ENCODE measurements around the gene SUCNR1. TPM values are rescaled to one million over a fixed set of nuclear protein-coding genes. Genes with fewer than 3 reads are reported as not detected.
"Not testable (repeated sequence)": the region's sequence is repeated elsewhere in the genome, so short reads cannot be mapped to it uniquely, and the experiment has no call there.

The SUCNR1 gene
- total RNA-seq, 1 experiment from 2014 or later = not detected

- peak overlapping the region in 1 of 2 experiments; percentile 21; a peak in 2 of 4 replicates for H3K4me3 ChIP-seq (ENCODE audit: low read depth in 2 of 2, low read length in 2 of 2)
- H3K4me1 ChIP-seq (ENCODE audit: control insufficient read depth, insufficient read depth, low read length) = no peaks in the 10 kb centered on the region
- no TSS peak for BruUV-seq (replicated peaks)
- no peak for TF ChIP-seq SIN3A (IDR thresholded peaks at IDR 0.05; ENCODE audit: borderline replicate concordance, insufficient read depth, low read depth, low read length)
- no peak for TF ChIP-seq TCF7L2 (IDR thresholded peaks at IDR 0.05; ENCODE audit: low read depth, low read length)
- TF ChIP-seq REST (IDR thresholded peaks at IDR 0.05; ENCODE audit: insufficient read depth in 1 of 2, low read depth in 2 of 2, low read length in 1 of 2) = no peak
- TF ChIP-seq POLR2AphosphoS5 (IDR thresholded peaks at IDR 0.05; ENCODE audit: low read depth, low read length) = no peak
- TF ChIP-seq CTCF (IDR thresholded peaks at IDR 0.05) = no peak
- ATAC-seq (peak; percentile 68; the same call in 1 of the 2 replicates), DNase-seq (ENCODE audit: low read depth, low spot score) (no peak)
- H3K27ac ChIP-seq (ENCODE audit: low read length) = no peak overlapping the region
- intact Hi-C loops (cut with micrococcal nuclease; ENCODE audit: unreplicated experiment) (no loop called here), in situ Hi-C loops (cut with HindIII; ENCODE audit: low pct_unique_long_range_greater_than_20kb, low sequenced_read_pairs) (no loop called here)
- POLR2A ChIA-PET = no interaction called here
- CTCF ChIA-PET = interaction anchor here (0.7 kb wide), 1 partner anchor 636 kb away, joined by 3 read pairs; no protein-coding TSS in a partner anchor
- H3K27me3 ChIP-seq (ENCODE audit: control insufficient read depth, insufficient read depth, low read length) = no peaks in the 10 kb centered on the region
- no peaks in the 10 kb centered on the region for H3K9me3 ChIP-seq (ENCODE audit: control insufficient read depth, insufficient read depth, low read depth, low read length)
- no peaks in the 10 kb centered on the region for H3K36me3 ChIP-seq (ENCODE audit: control insufficient read depth, insufficient read depth, low read length)
These were observed 53.5 kb downstream of the SUCNR1 start for GRCh38 chr3:151926956-151927355.

DNA sequence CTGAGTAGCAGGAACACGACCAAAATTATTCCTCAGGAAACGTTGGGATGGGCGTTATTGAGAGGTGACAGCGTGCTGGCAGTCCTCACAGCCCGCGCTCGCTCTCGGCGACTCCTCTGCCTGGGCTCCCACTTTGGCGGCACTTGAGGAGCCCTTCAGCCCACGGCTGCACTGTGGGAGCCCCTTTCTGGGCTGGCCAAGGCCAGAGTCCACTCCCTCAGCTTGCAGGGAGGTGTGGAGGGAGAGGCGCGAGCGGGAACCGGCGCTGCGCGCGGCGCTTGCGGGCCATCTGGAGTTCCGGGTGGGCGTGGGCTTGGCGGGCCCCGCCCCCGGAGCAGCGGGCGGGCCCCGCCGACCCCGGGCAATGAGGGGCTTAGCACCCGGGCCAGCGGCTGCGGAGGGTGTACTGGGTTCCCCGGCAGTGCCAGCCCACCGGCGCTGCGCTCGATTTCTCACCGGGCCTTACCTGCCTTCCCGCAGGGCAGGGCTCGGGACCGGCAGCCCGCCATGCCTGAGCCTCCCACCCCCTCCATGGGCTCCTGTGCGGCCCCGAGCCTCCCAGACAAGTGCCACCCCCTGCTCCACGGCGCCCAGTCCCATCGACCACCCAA, 54.6 kb downstream of the SUCNR1 start:
- in situ Hi-C loops (cut with HindIII; ENCODE audit: low pct_unique_long_range_greater_than_20kb, low sequenced_read_pairs); H3K27me3 ChIP-seq (ENCODE audit: control insufficient read depth, insufficient read depth, low read length); intact Hi-C loops (cut with micrococcal nuclease; ENCODE audit: unreplicated experiment); H3K27ac ChIP-seq (ENCODE audit: low read length); POLR2A ChIA-PET; CTCF ChIA-PET; BruUV-seq (replicated peaks); DNase-seq (ENCODE audit: low read depth, low spot score); H3K36me3 ChIP-seq (ENCODE audit: control insufficient read depth, insufficient read depth, low read length); ATAC-seq; H3K9me3 ChIP-seq (ENCODE audit: control insufficient read depth, insufficient read depth, low read depth, low read length); H3K4me1 ChIP-seq (ENCODE audit: control insufficient read depth, insufficient read depth, low read length): not testable (repeated sequence)
- H3K4me3 ChIP-seq (ENCODE audit: low read depth in 2 of 2, low read length in 2 of 2) = peak overlapping the region in 1 of 2 experiments; percentile 21; a peak in 1 of 4 replicates

- H3K4me3 ChIP-seq (ENCODE audit: low read depth in 2 of 2, low read length in 2 of 2) = no peak overlapping the region
- ChIA-PET POLR2A (no interaction called here), CTCF (no interaction called here)
- ATAC-seq (no peak), DNase-seq (ENCODE audit: low read depth, low spot score) (no peak)
- BruUV-seq (replicated peaks) = no TSS peak
- TF ChIP-seq CTCF (IDR thresholded peaks at IDR 0.05) (no peak), TCF7L2 (IDR thresholded peaks at IDR 0.05; ENCODE audit: low read depth, low read length) (no peak), POLR2AphosphoS5 (IDR thresholded peaks at IDR 0.05; ENCODE audit: low read depth, low read length) (no peak), REST (IDR thresholded peaks at IDR 0.05; ENCODE audit: insufficient read depth in 1 of 2, low read depth in 2 of 2, low read length in 1 of 2) (no peak), SIN3A (IDR thresholded peaks at IDR 0.05; ENCODE audit: borderline replicate concordance, insufficient read depth, low read depth, low read length) (no peak)
- in situ Hi-C loops (cut with HindIII; ENCODE audit: low pct_unique_long_range_greater_than_20kb, low sequenced_read_pairs) (no loop called here), intact Hi-C loops (cut with micrococcal nuclease; ENCODE audit: unreplicated experiment) (no loop called here)
- H3K27me3 ChIP-seq (ENCODE audit: control insufficient read depth, insufficient read depth, low read length) = no peaks in the 10 kb centered on the region
- no peaks in the 10 kb centered on the region for H3K9me3 ChIP-seq (ENCODE audit: control insufficient read depth, insufficient read depth, low read depth, low read length)
- no peaks in the 10 kb centered on the region for H3K36me3 ChIP-seq (ENCODE audit: control insufficient read depth, insufficient read depth, low read length)
- H3K27ac ChIP-seq (ENCODE audit: low read length) = no peak overlapping the region
- H3K4me1 ChIP-seq (ENCODE audit: control insufficient read depth, insufficient read depth, low read length) = no peaks in the 10 kb centered on the region
These were observed 57.7 kb downstream of the SUCNR1 start for GRCh38 chr3:151931171-151931570.
